T follicular helper cell (primary cell): ENCODE measurements around the gene PHKA2.

Source experiments
- DNase-seq: peaks from one replicate; pipeline ENCODE4 v3.0.0-alpha.2; 2020; ENCODE audit warnings: low read depth

PHKA2 gene

DNA sequence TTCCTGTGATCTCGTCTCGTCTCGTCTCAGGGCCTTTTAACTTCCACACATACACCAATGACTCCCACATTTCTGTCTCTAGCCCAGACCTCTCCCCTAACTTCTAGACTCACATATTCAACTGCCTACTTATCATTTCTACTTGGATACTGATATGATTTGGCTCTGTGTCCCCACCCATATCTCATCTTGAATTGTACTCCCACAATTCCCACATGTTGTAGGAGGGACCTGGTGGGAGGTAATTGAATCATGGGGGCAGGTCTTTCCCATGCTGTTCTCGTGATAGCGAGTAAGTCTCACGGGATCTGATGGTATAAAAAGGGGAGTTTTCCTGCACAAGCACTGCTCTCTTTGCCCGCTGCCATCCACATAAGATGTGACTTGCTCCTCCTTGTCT, 8.9 kb downstream of the PHKA2 start:
- no peak for DNase-seq

DNA sequence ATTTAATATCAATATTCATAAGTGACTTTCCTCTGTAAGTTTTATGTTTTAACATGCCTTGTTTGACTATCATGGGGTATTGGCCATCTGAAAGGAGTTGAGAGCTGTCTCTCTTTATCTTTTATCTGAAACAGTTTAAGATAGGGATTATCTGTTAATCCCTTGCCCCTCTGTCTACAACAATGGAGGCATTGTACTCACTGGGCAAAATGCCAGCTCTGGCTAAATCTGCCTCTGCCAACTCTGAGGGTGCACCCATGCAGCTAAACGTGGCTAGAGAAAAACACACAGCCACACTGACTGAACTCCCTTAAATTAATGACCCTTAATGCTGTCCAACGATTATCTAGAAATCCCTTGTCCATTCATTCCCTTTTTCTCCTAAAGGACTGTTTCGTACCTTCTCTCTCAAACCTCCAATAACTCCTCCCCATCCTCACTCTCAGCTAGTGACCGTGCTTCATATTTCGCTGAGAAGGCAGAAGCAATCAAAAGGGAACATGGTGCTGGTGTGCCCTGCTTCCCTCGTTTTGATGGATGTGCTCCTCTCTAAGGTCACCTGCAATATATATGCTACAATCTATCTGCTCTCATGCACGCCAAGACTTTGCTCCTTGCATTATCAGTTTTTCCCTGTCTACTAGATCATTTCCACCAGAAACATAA, 10.3 kb downstream of the PHKA2 start:
- DNase-seq, result no peak

DNA sequence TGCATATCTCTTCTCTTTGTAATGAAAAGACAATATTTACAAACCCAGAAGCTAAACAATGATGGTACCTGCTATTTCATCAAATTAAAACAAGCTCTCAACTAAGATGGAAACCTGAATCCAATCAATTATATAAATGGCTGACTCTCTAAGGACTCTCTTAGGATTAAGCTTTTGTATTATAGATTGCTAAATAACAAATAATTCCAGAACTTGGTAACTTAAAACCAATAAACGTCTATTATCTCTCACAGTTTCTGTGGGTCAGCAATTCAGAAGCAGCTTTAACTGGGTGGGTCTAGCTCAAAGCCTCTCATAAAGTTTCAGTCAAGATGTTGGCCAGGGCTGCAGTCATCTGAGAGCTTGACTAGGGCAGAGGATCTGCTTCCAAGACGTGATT, 12.4 kb downstream of the PHKA2 start:
- no peak for DNase-seq

DNA sequence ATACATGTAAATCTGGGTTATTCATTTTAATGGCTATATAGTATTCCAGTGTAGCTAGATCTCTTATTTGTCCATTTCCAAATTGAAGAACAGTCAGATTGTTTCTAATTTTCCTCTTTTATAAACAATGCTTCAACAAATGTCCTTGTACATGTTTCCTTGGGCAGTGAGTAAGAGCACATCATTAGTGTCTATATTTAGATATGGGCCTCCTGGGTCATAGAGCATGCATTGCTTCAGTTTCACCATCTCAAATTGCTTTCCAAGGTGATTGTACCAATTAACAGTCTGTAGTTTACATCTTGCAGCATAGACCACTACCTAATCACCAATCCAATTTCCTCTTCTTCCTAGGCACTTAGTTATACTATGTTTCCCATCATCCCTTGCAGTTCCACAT, 13.4 kb downstream of the PHKA2 start:
- no peak for DNase-seq

DNA sequence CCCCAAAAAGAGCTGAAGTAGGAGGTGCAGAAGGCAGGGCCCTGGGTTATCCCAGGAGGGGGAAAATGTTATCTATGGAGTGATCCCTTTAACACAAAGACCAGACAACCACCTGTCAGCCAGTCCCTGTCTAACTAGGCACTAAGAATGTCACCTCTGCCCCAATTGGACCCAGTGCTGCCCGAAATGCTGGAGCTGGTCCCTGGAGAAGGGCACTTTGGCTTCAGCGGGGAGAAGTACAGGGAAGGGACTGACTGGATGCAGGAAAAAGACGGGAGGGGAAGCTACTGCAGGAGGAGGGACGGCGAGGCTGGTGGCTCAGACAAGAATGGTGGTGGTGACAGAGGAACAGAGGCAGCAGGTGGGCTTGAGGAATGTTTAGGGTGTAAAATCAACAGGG, 17.3 kb downstream of the PHKA2 start:
- no peak for DNase-seq

DNA sequence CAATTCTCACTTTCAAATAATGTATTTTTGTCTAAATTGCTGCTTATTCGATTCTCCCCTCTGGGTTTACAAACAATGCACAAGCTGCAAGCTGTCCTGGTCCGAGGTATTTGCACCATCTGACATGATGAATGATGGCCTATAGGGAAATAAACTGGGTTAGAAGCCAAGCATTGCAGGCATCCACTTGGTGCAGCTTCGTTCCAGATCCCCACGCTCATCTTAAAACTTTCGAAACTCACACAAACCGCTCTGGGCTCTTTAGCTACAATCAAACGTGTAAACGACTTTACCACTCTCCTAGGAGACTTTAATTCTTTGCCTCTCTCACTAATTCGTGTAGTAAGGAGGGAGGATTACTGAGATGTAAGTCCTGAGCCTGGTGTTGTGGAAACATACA, 19.0 kb downstream of the PHKA2 start:
- no peak for DNase-seq

DNA sequence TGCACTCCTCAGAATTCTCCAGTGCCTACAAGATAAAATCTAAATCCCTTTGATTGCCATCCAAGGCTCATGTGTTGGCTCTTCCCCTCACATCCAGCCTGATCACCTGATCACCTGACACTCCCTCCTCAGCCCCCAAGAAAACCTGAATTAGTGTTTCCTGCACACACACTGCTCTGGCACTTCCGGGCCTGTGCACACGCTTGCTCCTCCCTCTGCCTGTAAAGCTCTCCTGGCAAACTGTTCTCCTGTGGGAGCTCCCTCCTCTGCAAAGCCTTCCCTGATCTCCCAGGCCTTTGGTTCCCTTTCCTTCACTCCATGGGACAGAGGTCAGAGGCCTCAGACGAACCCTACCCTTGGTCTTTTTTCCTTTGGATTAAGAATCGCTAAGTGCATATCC, 19.9 kb downstream of the PHKA2 start:
- DNase-seq, result no peak

DNA sequence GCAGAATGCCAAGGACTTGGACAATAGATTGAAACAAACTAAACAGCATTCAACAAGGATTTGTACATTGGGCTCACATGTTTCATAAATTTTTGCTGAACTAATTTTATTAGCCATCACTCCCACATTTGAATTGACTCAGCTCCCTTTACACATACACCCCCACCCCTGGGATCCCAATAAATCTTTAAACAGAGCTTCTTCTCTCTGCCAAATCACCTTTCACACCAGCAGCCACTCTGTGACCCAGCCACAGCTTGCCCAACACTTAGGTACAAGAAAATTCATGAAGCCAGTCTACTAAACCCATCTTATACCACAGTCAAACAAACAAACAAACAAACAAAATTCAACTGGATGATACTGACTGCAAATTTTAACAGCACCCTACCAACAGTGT, 21.6 kb downstream of the PHKA2 start:
- no peak for DNase-seq

DNA sequence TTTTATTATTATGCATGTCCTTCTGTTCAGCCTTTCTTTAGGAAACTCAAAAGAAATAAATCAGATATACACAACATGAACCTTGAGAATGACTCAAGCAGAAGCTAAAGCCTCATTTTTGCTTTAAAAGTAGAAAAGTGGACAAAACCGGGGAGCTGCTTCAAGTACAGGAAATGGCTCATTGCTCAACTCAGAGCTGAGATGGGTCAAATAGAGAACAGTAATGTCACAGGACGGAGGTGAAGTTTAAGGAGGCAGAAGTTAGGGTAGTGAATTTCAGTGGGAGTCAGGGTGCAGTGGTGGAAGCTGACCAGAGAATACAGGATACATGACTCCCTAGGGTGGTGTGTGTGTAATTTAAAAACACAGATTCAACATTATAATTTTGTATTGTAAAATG, 22.2 kb downstream of the PHKA2 start:
- DNase-seq, result no peak

DNA sequence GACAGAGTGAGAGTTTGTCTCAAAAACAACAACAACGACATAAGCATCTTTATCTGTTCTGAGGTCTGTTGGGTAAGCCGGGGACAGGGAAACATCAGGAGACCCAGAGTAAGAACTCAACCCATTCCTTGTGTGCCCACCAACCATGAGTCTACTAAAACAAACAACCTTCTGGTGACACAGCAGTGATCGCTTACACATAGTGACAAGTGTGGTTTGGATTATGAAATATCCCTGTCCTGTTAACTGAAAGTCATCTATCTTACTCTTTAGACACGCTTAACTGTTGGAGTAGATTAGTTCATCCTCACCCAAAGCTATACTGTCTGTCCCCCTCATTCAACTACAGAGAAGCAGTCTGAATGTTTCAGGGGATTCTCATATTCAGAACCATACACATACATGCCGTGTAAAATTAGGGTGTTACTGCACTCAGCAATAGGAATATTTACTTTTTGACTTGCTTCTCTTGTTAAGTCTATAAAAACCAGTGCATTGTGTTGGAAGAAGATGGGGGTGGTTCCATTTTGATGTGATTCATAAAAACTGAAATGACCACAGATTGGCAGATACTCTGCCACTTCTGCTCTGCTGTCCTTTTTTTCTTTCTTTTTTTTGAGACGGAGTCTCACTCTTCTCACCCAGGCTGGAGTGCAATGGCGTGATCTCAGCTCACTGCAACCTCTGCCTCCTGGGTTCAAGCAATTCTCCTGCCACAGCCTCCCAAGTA, 27.4 kb downstream of the PHKA2 start:
- DNase-seq, result no peak

DNA sequence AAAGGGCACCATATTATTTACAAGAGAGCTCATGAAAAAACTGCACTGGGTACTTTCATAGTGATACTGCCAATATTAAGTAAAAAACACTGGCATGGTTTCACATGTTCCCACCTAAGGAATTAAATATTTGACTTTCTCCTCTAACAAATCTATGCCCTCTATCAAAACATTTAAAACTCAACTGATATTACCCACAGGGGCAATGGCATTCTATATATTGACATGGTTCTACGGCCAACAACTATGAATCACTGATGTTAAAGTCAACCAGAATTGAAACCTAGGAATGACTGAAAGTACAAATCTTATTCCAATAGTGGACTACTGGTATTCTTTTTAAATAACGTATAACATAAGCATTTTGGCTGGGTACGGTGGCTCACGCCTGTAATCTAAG, 28.2 kb downstream of the PHKA2 start:
- DNase-seq, result no peak

DNA sequence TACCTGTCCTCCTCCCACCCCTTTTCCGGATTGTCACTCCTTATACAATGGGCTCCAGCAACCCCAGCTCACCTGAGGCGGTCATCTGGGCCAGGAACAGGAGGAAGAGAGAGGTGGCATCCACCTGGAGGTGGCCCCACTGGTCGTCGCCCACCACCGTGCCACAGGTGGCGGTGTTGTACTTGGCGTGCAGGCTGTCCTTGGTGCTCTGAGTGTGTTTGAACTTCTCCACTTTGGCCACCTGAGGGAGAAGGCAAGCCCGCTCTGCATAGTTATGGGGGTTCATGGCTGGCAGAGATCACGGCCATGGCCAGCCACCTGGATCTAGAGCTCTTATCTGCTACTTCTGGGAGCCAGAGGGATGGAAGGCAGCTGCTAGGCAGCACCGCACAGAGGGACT, 32.9 kb downstream of the PHKA2 start:
- no peak for DNase-seq

DNA sequence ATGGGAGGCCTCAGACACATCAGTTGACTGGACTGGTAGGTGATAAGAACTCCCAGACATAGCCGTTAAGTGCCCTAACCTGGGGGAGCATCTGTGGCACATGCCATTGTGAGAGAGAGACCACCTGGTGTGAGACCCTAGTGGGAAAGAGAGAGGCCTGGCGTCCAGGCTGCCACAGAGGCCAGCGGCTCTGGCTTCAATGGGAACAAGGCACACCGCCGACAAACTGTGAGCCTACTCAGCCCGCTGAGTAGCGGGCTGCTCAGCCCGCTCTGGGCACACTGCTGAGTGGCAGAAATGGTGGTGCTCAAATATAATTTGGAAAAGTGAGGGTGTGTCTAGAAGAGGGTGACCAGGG, 34.0 kb downstream of the PHKA2 start:
- DNase-seq, result no peak

DNA sequence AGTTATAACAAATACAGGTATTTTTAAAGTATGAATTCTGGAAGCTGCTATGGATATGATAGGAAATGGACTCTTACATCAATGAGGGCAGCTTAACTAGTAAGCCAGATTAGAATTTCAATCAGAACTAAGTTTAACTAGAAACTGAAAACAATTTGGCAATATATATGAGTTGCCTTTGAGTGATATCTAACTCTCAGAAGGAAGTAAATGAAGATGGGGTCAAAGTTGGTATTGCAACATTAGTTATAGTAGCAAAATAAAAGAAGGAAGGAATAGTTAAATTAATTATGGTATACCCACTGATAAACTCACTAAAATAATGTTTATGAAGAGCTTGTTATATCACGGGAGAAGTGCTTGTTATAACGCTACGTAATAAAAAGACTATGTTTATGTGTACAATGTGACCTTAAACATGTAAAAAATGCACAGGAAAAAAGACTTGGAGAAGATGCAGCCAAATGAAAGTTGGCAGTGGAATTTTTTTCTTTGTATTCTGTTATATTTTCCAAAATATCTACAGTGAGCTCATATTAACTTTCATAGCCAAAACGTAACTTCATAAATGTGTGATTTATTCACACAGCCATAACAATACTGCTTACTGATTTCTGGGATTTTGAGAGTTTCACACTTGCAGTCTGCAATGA, 34.5 kb downstream of the PHKA2 start:
- no peak for DNase-seq

DNA sequence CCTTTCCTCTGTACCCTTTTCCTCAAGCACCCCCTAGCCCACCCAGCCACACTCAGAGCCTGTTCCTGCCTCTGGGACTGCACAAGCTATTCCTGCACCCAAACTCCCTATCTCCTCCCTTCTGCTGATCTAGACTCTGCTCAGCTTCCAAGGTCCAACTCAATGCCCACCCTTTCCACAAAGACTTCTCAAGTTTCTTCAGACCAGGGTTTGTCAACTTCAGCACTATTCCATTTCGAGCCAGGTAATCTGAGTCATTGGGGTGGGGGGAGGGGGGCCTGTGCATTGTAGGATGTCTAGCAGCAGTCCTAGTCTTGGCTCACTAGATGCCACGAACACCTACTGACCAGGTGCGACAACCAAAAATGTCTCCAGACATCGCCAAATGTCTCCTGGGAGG, 37.3 kb downstream of the PHKA2 start:
- DNase-seq, result no peak

DNA sequence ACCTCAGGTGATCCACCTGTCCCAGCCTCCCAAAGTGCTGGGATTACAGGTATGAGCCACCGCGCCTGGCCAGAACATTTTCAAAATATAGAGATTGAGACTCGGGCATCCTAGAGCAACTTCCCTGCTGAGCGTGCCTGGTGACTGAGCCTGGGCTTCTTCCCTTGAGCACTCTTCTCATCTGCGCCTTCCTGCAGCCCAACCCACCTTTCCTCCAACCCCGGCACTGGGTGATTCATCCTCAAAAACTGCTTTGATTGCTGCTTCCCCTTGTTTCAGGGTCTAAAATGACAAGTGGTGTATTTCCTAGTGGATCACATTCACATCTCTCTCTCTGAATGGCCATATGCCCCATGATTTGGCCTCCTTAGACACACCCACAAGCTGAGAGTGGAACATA, 37.8 kb downstream of the PHKA2 start:
- no peak for DNase-seq

DNA sequence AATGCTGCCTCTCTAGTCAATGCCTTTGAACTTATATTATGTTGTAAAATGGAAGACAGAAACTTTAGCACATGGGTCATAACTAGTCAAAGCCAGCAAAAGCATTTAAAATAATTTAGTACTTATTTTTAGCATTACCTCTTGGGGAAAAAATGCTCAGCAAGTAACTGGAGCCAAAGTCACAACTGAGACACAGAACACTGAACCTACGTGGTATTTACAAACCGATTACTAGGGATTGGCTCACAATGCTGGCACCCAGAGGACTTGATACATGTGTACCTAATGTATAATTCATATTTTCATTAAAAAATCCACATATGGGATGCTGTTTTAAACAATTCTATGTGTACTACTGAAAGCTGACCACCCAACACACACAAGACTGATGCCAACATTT, 38.4 kb downstream of the PHKA2 start:
- no peak for DNase-seq

DNA sequence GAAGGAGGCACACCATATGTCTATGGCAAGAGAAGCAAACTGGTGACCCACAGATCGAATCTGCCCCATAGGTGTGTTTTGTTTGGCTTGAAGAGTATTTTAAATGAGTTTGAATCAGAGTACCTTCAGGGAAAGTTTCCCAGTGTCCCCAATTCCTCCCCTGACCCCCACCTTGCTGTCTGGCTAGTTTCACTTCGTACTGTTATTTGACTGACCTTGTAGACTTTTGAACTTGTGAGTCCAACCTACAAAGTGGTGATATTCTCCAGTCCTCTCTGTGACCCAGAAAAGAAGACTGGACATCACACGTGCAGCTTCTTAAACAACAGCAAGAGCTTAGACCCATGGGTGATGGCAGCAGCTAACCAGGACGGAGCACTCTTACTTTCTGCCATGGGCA, 39.4 kb downstream of the PHKA2 start:
- no peak for DNase-seq

DNA sequence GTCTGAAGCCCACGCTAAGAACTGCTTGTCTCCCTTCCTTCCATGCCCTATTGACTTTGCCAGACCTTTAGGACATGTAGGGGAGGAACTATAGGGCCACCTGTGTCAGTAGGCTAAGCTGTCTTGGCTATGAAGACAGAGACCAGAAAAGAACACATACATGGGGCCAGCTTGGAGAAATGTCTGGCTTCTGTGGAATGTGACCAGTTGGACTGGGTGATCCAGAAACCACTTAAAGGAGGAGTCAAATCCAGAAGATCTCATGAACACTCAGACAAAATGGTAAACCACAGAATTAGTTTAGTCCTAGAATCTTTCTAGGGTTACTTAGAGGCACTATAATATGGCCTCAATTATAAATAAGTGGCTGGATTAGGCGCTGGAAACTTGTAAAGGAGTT, 42.0 kb downstream of the PHKA2 start:
- DNase-seq, result no peak

DNA sequence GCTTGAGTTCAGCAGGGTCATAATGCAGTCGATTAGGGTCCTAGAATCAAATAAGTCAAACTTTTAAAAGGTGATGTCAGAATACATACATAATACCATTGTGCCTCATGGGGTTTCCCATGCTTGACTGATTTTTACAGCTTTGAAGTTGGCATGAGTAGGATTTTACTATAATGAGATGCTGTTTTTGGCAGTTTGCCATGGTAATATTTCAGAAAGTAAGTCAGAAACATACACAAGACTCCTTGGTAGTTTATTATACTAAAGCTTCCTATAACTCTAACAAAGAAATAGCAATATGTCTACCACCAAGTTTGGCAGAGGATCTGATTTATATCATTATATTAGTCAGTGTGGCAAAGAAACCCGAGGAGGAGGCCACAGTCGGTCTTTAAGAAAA, 45.2 kb downstream of the PHKA2 start:
- no peak for DNase-seq

DNA sequence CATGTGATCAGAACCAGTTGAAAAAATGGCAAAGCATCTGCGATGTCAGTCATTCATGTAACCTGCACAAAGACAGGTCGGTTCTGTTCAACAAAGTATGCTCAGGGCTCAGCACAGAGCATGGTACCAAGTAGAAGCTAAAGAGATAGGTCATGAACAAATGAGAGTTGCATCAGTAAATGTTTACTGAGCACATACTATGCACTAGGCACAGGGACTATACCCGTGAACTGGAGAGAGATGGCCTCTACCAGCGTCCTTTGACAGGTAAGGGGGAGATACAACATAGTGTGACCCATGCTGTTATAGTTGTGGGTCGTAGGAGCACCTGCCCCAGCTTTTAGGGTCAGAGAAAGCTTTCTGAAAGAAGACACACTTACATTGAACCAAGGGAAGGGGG, 46.7 kb downstream of the PHKA2 start:
- no peak for DNase-seq

DNA sequence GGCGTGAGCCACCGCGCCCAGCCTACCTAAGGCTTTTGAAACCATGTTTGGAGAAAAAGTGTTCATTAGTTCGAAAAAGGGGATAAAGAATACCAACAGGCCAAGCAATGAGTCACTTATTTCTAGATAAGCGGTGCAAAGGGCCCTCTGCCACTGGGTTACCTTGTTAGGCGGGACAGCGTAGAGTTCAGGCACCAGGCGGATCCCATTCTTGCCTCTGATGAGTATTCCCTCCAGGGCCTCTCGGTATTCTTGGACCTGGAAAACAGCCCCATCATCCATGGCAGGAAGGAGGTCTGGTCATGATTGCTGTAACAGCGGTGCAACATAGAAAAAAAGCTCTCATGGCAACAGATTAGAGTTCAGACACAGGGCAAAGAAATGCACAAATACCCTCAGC, 48.0 kb downstream of the PHKA2 start:
- no peak for DNase-seq

DNA sequence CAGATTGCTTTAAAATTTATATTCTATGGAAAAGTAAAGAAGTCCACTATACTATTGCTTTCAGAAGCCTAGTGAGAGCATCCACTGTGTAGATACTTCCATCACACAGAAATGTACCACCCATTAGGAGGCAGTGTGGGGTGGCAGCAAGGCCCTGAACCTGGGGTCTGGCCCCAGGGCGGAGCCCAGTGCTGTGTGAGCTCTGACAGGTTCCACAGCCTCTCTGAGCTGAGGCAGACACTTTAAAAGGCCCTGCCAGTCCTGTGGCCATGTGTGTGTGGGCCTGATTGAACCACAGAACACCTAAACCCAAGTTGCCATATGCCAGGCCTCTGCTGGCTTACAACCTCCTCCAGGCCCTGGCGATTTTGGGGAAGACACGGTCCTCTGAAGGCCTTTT, 49.2 kb downstream of the PHKA2 start:
- no peak for DNase-seq

DNA sequence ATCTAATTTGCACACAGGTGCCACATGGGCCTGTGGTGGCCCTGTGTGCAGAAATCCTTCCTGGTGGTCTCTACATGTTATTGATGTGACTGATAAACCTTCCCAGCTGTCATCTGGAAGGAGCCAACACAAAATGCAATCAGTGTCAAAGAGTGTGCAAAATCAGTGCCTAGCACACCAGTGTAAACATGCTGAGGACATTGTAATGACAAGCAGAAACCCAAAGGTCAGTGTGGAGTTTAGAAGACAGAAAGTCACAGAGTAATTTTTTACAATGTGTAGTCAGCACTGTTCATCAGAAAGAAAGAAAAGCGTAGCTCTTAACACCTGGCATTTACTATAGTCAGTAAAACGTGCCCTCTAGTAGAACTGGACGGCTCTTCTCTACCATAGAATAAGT, 50.3 kb downstream of the PHKA2 start:
- no peak for DNase-seq
